ENCODE measurements around the gene INPP5A. TPM values are rescaled to one million over a fixed set of nuclear protein-coding genes. Genes with fewer than 3 reads are reported as not detected.

The INPP5A gene
- total RNA-seq, 3 donors from 2014 or later: 26.6 to 50.6 (median 38.7) TPM

DNA sequence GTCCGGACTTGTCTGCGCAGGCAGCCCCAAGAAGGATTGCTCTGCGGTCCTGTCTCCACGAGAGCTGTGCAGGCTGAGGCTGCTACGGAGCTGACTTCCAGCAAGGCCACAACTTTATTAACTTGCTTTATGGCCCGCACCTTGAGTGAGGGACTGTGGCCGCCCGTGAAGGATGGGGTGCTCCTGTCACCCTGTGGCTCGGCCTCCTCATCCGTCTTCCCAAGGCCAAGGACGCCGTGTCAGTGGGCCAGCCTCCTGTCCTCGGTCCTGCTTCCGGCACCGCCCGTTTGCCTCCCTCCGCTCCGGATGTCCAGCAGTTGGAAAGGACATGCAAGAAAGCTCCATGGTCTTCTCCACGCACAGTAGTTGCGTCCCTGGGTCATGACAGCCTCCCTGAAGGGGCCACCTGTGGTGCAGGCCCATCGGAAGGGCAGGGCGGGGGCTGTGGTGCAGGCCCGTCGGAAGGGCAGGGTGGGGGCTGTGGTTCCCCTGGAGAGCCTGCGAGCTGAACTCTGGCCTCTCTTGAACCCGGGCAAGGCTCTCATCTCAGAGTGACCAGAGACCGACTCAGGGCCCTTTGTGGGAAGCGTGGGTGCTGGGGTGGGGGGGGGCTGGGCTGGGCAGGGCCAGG, 161.3 kb downstream of the INPP5A start:
- no peak for TF ChIP-seq POLR2AphosphoS5 (IDR thresholded peaks at IDR 0.05)
- no peak for TF ChIP-seq CTCF (IDR thresholded peaks at IDR 0.05)
- TF ChIP-seq POLR2A (IDR thresholded peaks at IDR 0.05): no peak
- H3K4me3 ChIP-seq: no peak overlapping the region
- no peak overlapping the region for H3K27ac ChIP-seq
- intact Hi-C loops (cut with DNase I; ENCODE audit: low total_unique reads): no loop called here
- DNase-seq (ENCODE audit: low spot score in 2 of 2): peak in 1 of 2 donors; percentile 20
- no peaks in the 10 kb centered on the region for H3K4me1 ChIP-seq
- H3K9me3 ChIP-seq: no peaks in the 10 kb centered on the region
- no peaks in the 10 kb centered on the region for H3K36me3 ChIP-seq
- no peaks in the 10 kb centered on the region for H3K27me3 ChIP-seq

DNA sequence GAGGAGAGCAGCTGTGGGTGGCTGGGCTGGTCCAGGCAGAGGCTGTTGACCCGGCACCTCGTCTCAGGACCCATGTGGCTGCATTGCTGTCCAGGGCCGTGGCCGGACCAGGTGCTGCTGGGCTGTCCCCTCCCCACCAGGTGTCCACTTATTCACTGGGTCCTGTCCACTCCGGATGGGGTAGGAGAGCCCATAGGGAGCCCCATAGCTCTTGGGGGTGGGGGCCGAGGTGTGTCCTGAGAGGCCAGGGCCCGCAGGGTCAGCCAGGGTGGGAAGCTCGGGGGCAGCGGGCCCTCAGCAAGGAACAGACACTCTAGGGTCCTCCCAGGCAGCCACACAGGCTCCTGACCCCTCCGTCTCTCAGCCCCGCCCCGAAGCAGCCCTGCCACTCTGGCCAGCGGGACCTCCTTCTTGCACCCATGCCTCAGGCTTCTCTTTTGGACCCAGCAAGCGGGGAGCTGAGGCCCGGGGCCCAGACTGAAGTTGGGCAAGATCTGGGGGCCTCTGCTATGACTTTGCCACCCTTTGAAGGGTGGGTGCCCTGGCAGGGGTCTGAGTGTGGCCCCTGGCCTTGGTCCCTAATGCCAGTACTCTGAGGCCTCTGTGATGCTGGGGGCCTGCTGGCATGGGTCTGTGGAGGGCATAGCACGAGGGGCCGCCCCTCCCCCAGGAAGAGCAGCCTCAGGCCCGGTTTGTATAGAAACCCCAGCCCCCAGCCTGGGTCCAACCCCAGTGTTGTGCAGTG, 162.0 kb downstream of the INPP5A start:
- intact Hi-C loops (cut with DNase I; ENCODE audit: low total_unique reads): loop anchor here (5.0 kb wide), 1 partner anchor 428 kb away; no protein-coding TSS in a partner anchor
- no peaks in the 10 kb centered on the region for H3K4me1 ChIP-seq
- H3K27ac ChIP-seq: no peak overlapping the region
- TF ChIP-seq CTCF (IDR thresholded peaks at IDR 0.05) (no peak), POLR2A (IDR thresholded peaks at IDR 0.05) (no peak)
- DNase-seq (ENCODE audit: low spot score in 2 of 2): peak in 1 of 2 donors; percentile 41
- H3K27me3 ChIP-seq: no peaks in the 10 kb centered on the region
- H3K9me3 ChIP-seq: peaks cover 0 to 6% of the 10 kb centered on the region in 2 donors
- no peak overlapping the region for H3K4me3 ChIP-seq
- H3K36me3 ChIP-seq: no peaks in the 10 kb centered on the region

DNA sequence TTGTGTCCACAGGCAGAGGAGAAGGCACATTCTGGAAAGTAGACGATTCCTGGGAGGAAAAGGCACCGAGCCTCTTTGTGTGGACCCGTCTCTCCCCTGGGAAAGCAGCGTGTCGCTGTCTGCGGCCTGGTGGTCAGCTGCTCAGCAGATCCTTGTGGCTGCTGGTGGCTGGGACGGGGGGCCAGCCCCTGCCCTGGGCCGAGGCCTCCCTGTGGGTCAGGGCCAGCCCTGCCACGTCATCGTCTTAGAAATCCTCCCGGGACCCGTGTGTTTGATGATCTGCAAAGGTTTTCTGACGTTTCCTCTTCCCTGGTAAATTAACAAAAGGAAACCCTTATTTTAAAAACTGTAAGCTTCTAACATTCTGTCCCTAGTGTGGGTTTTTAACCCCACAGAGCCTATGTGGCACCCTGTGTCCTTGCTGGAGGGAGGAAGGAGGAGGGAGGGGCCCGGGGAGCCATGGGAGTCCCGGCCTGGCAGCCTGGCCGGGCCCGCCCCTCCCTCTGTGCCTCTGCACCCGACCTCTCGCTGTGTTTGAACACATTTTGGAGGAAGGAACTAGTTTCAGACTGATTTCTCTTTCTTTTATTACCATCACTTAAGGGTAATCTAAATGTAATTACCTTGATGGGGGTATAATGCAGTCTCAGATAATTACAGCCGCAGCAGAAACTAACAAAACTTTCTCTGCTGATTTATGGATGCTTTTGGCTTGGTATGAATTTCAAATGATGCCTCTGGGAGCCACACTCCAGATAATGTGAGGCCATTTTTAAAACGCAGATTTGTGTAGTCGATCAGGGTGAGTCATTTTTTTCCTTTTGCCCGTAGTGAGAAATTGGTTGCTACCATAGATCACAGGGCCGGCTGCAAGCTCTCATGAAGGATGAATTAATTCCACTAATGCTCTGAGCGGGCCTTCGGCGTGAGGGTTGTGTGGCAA, 162.8 kb downstream of the INPP5A start:
- intact Hi-C loops (cut with DNase I; ENCODE audit: low total_unique reads): loop anchor here (5.0 kb wide), 1 partner anchor 427 kb away; no protein-coding TSS in a partner anchor
- H3K9me3 ChIP-seq: peaks cover 6 to 13% of the 10 kb centered on the region in 2 donors
- H3K27ac ChIP-seq: no peak overlapping the region
- TF ChIP-seq POLR2AphosphoS5 (IDR thresholded peaks at IDR 0.05) (no peak), POLR2A (IDR thresholded peaks at IDR 0.05) (no peak), CTCF (IDR thresholded peaks at IDR 0.05) (no peak)
- DNase-seq (ENCODE audit: low spot score in 2 of 2): peak in 1 of 2 donors; percentile 24
- H3K4me3 ChIP-seq: peak overlapping the region in 1 of 3 donors; percentile 10
- H3K27me3 ChIP-seq: no peaks in the 10 kb centered on the region
- no peaks in the 10 kb centered on the region for H3K4me1 ChIP-seq
- no peaks in the 10 kb centered on the region for H3K36me3 ChIP-seq

DNA sequence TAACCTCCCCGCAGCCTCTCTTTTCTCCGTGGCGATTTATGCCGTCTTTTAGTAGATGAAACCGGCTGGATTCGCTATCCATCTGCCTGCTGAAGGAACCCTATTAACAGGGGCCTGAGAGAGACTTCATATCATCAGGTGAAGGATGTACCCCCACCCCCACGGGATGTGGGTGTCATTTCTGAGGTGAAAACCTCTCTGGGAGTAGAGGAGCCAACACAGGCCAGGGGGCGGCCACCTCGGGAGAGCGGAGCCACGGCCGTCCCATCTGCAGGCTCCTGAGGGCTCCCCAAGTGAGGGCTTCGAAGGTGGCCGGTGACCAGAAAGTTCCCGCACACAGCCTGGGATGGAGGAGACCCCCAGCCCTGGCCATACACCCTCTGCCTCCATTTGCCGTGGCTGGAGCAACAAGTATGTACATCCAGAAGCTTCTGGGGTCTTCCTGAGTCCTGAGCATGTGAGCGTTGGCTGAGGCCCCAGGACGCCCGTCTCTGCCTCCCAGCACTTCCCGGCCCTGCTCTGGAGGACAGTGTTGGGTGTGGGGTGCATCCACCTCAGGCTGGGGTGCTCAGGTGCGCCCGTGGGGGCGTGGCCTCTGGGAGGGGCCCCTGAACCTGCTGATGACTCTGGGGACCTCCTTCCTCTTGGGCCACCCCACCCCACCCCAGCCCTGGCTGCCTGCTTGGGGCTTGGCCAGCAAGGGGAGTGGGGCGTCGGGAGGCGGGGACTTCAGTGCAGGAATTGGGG, 163.7 kb downstream of the INPP5A start:
- no peak for TF ChIP-seq CTCF (IDR thresholded peaks at IDR 0.05)
- no peak for TF ChIP-seq POLR2A (IDR thresholded peaks at IDR 0.05)
- no peak for TF ChIP-seq POLR2AphosphoS5 (IDR thresholded peaks at IDR 0.05)
- intact Hi-C loops (cut with DNase I; ENCODE audit: low total_unique reads): loop anchor here (5.0 kb wide), 1 partner anchor 426 kb away; no protein-coding TSS in a partner anchor
- Histone ChIP-seq H3K9me3 (peaks cover 15 to 18% of the 10 kb centered on the region in 2 donors), H3K4me1 (no peaks in the 10 kb centered on the region), H3K36me3 (no peaks in the 10 kb centered on the region), H3K27ac (no peak overlapping the region), H3K27me3 (no peaks in the 10 kb centered on the region), H3K4me3 (no peak overlapping the region)
- peak in 1 of 2 donors; percentile 48 for DNase-seq (ENCODE audit: low spot score in 2 of 2)
